Mucosa of descending colon (tissue), 3 donors: ENCODE data around the gene SERPING1. TPM values are rescaled to one million over a fixed set of nuclear protein-coding genes. Genes with fewer than 3 reads are reported as not detected.

Experiments
- ATAC-seq: fragments of 200-7000 bp; cut with Tn5 transposase; one replicate; pipeline ENCODE4 v1.9.1; 2020; ENCODE audit warnings: mild to moderate bottlenecking, moderate library complexity
- DNase-seq, 3 donors: peaks; one replicate each; pipeline ENCODE4 v3.0.0-alpha.2; 2020
- H3K36me3 ChIP-seq: fragments of 200-600 bp; one replicate; pipeline ENCODE4 v1.8.0; 2021; ENCODE audit warnings: low read depth, mild to moderate bottlenecking
- H3K4me1 ChIP-seq: fragments of 200-600 bp; one replicate; pipeline ENCODE4 v1.8.0; 2021; ENCODE audit warnings: low read depth, mild to moderate bottlenecking
- H3K4me3 ChIP-seq: fragments of 200-600 bp; one replicate; pipeline ENCODE4 v1.8.0; 2021; ENCODE audit warnings: mild to moderate bottlenecking
- H3K9me3 ChIP-seq: fragments of 200-600 bp; one replicate; pipeline ENCODE4 v1.8.0; 2021; ENCODE audit warnings: mild to moderate bottlenecking
- intact Hi-C, 2 donors: fragments of 100-400 bp; cut with DNase I in 1 of 2; cut with micrococcal nuclease in 1 of 2; formaldehyde crosslinking; loops; one replicate each; pipeline versions ENCODE4 v1.11.0 to v1.11.1; 2022; cut with DNase I, micrococcal nuclease
- total RNA-seq, 3 donors: library from RNA; stranded (reverse); fragmentation: NEBNext Ultra II Directional in 2 of 3; extraction: Animal tissue kit (Norgen Biotek cat#: 25700) in 2 of 3; gene quantifications; one replicate each; pipeline versions ENCODE4 v1.2.1 to v1.2.4, GENCODE V29; 2021 to 2023
- TF ChIP-seq, protein P1 (sequence below): fragments of 200-600 bp; IDR thresholded peaks from one replicate; pipeline ENCODE4 v1.8.0; 2022; ENCODE audit warnings: antibody characterized with exemption, mild to moderate bottlenecking
- donor health status: DM: no; HTN: no; CAD: no; lungs with moderate emphysema.
- donor health status: DM: no; HTN: no; CAD: no.
- donor health status: DM: no; HTN: yes; CAD: no.

The SERPING1 gene
- total RNA-seq, 3 donors from 2014 or later = 31.0 to 224 (median 112) TPM

DNA sequence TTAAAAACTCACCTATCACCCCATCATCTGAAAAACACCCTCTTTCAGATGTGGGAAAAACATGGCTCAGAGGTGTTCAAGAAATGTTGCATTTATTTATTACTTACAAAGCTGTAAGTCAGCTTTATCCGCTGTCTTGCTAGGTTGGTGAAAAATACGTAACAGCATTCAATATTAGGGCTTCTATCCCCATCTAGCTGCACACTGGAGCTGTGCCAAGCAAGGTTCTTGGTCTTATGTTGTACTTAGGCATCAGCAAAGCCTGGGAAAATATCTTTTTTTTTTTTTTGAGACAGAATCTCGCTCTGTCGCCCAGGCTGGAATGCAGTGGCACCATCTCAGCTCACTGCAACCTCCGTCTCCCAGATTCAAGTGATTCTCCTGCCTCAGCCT lies 7.5 kb downstream of the SERPING1 start:
- DNase-seq (no peak), ATAC-seq (no peak)
- intact Hi-C loops = no loop called here
- Histone ChIP-seq H3K4me1 (no peaks in the 10 kb centered on the region), H3K36me3 (no peaks in the 10 kb centered on the region), H3K4me3 (no peak overlapping the region), H3K9me3 (no peaks in the 10 kb centered on the region)
- TF ChIP-seq, protein P1, sequence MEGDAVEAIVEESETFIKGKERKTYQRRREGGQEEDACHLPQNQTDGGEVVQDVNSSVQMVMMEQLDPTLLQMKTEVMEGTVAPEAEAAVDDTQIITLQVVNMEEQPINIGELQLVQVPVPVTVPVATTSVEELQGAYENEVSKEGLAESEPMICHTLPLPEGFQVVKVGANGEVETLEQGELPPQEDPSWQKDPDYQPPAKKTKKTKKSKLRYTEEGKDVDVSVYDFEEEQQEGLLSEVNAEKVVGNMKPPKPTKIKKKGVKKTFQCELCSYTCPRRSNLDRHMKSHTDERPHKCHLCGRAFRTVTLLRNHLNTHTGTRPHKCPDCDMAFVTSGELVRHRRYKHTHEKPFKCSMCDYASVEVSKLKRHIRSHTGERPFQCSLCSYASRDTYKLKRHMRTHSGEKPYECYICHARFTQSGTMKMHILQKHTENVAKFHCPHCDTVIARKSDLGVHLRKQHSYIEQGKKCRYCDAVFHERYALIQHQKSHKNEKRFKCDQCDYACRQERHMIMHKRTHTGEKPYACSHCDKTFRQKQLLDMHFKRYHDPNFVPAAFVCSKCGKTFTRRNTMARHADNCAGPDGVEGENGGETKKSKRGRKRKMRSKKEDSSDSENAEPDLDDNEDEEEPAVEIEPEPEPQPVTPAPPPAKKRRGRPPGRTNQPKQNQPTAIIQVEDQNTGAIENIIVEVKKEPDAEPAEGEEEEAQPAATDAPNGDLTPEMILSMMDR = no peak

DNA sequence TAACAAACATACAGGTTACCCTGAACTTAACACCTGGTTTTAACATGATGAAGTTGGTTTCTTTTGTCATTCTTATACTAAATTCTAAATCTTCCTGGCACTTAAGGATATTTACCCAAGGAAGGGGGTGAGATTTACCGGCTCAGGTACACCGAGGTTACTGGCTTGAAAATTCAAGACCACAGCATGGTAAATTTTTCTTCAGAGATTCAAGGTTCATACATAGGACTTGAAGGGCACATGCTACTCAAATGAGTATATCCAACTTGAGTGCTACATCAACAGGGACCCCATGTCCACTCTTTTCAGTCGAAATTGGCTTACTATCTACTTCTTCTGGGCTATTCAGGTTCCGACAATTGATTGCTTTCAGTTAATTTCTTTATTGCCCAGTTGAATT lies 12.7 kb downstream of the SERPING1 start:
- ATAC-seq = no peak
- Histone ChIP-seq H3K36me3 (no peaks in the 10 kb centered on the region), H3K4me3 (no peak overlapping the region), H3K9me3 (no peaks in the 10 kb centered on the region), H3K4me1 (no peaks in the 10 kb centered on the region)
- TF ChIP-seq, protein P1 = no peak
- intact Hi-C loops = no loop called here
- DNase-seq = no peak

DNA sequence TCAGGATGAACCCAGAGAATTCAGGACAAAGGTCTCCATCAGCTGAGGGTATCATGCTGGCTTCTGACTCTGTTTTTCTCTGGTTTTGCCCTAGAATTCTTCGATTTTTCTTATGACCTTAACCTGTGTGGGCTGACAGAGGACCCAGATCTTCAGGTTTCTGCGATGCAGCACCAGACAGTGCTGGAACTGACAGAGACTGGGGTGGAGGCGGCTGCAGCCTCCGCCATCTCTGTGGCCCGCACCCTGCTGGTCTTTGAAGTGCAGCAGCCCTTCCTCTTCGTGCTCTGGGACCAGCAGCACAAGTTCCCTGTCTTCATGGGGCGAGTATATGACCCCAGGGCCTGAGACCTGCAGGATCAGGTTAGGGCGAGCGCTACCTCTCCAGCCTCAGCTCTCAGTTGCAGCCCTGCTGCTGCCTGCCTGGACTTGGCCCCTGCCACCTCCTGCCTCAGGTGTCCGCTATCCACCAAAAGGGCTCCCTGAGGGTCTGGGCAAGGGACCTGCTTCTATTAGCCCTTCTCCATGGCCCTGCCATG lies 16.8 kb downstream of the SERPING1 start:
- no peak for ATAC-seq
- no peaks in the 10 kb centered on the region for H3K36me3 ChIP-seq
- no peak for DNase-seq
- no peak overlapping the region for H3K4me3 ChIP-seq
- H3K9me3 ChIP-seq = peaks cover 3% of the 10 kb centered on the region
- no peaks in the 10 kb centered on the region for H3K4me1 ChIP-seq
- TF ChIP-seq, protein P1 = no peak
- intact Hi-C loops = no loop called here

DNA sequence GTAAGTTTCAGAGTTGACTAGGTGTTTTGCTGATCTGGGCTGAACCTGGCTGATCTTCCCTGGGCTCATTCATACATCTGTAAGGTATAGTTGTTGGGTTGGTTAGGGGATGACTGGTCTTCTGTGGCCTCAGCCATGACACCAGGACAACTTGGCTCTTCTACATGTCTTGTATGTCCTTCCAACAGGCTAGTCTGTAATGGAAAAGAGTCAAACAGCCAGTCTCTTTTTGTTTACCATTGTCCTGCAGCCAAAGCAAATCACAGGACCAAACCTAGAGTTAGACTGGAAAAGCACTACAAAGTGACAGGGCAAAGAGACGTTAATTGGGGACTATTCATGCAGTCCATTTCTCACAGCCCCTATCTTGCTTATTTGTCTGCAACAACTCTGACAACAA lies 17.8 kb downstream of the SERPING1 start:
- DNase-seq = no peak
- H3K4me1 ChIP-seq = no peaks in the 10 kb centered on the region
- H3K9me3 ChIP-seq = peaks cover 9% of the 10 kb centered on the region
- H3K4me3 ChIP-seq = no peak overlapping the region
- ATAC-seq = no peak
- TF ChIP-seq, protein P1 = no peak
- H3K36me3 ChIP-seq = no peaks in the 10 kb centered on the region
- intact Hi-C loops = no loop called here

DNA sequence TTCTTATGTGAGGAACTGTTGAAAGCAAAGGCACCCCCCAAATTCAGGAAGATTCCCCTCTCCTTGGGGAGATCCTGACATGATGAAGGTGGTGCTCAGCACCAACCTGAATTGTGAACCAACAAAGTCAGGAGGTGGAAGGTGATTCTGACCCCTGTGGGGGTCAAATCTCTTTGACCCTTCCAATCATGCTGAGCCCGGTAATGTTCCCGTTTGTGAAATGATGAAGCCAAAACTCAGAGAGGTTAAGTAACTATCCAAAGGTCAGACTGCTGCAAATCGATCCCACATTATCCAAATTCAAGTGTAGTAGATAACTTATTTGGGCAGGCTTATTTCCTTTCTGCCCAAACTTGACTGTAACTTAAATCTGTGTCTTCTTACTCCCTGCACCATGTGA lies 19.1 kb downstream of the SERPING1 start:
- ATAC-seq (no peak), DNase-seq (no peak)
- no peaks in the 10 kb centered on the region for H3K4me1 ChIP-seq
- intact Hi-C loops = no loop called here
- peaks cover 9% of the 10 kb centered on the region for H3K9me3 ChIP-seq
- TF ChIP-seq, protein P1 = no peak
- no peaks in the 10 kb centered on the region for H3K36me3 ChIP-seq
- H3K4me3 ChIP-seq = no peak overlapping the region

DNA sequence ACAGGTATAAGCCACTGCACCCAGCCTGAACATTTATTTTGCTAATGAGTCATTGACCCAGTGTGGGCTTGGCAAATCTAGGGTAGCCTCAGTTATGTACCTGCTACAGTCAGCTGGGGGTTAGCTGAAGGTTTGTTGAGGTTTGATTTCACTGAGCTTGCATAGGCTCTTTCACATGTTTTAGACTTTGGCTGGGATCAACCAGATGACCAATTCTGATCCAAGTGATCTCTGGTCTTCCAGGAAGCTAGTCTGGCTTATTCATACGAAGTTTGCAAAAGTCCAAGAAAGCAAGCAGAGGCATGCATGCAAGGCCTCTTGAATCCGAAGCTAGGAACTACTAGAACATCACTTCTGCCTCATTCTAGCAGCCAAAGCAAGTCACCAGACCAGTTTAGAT lies 21.0 kb downstream of the SERPING1 start:
- peaks cover 9% of the 10 kb centered on the region for H3K9me3 ChIP-seq
- intact Hi-C loops = no loop called here
- no peak for ATAC-seq
- no peak overlapping the region for H3K4me3 ChIP-seq
- TF ChIP-seq, protein P1 = no peak
- H3K36me3 ChIP-seq = no peaks in the 10 kb centered on the region
- no peak for DNase-seq
- no peaks in the 10 kb centered on the region for H3K4me1 ChIP-seq
